ENCODE measurements around the gene VAV3.

GRCh38 chr1:107914119-107914765 lies 50.7 kb downstream of the VAV3 start:
- TF ChIP-seq EP300 (IDR thresholded peaks at IDR 0.05; ENCODE audit: borderline replicate concordance in 1 of 2, low read depth in 2 of 2, low read length in 2 of 2) = no peak
- no peak for TF ChIP-seq ATF3 (IDR thresholded peaks at IDR 0.05; ENCODE audit: insufficient read depth, low read depth, low read length)
